DND-41 (cell line): ENCODE data around the gene FYB2.

Experiments
- ATAC-seq: fragments of 200-7000 bp; cut with Tn5 transposase; 3 replicates; pipeline ENCODE4 v1.9.1; 2021; ENCODE audit warnings: low read depth; ENCODE audit not compliant: insufficient read depth
- DNase-seq: peaks from one replicate; pipeline ENCODE4 v3.0.0-alpha.2; 2020
- H2AFZ ChIP-seq: 2 replicates; pipeline ENCODE4 v1.6.0; 2012; ENCODE audit warnings: low read depth, low read length
- H3K27ac ChIP-seq: 2 replicates; pipeline ENCODE4 v1.5.1; 2012; ENCODE audit warnings: low read length, inconsistent platforms
- H3K27me3 ChIP-seq: fragments of 200-600 bp; sonication (generic); 2 replicates; pipeline ENCODE4 v1.6.0; 2012; ENCODE audit warnings: low read length, mild to moderate bottlenecking, inconsistent platforms; ENCODE audit not compliant: insufficient read depth, poor library complexity
- H3K36me3 ChIP-seq: 2 replicates; pipeline ENCODE4 v1.5.1; 2012; ENCODE audit warnings: low read length, inconsistent platforms; ENCODE audit not compliant: insufficient read depth
- H3K4me1 ChIP-seq: 2 replicates; pipeline ENCODE4 v1.5.1; 2012; ENCODE audit warnings: mild to moderate bottlenecking, low read length; ENCODE audit not compliant: insufficient read depth
- H3K4me2 ChIP-seq: 2 replicates; pipeline ENCODE4 v1.6.0; 2012; ENCODE audit warnings: mild to moderate bottlenecking, moderate library complexity, low read length, inconsistent platforms; ENCODE audit not compliant: insufficient read depth
- H3K4me3 ChIP-seq, 2 experiments: fragments of 200-600 bp in 1 of 2; shearing (Covaris generic) in 1 of 2; 2 replicates each; pipeline ENCODE4 v1.5.1; 2012 to 2016; ENCODE audit warnings: inconsistent platforms in 2 of 2, low read length in 2 of 2, mild to moderate bottlenecking in 2 of 2, low read depth in 1 of 2, moderate library complexity in 1 of 2
- H3K79me2 ChIP-seq: 2 replicates; pipeline ENCODE4 v1.6.0; 2012; ENCODE audit warnings: low read length, inconsistent platforms; ENCODE audit not compliant: insufficient read depth
- H3K9ac ChIP-seq: 2 replicates; pipeline ENCODE4 v1.6.0; 2012; ENCODE audit warnings: low read depth, mild to moderate bottlenecking, inconsistent platforms, low read length, moderate library complexity
- H3K9me3 ChIP-seq: 2 replicates; pipeline ENCODE4 v1.5.1; 2012; ENCODE audit warnings: low read length, moderate library complexity, mild to moderate bottlenecking, inconsistent platforms; ENCODE audit not compliant: insufficient read depth, severe bottlenecking
- H4K20me1 ChIP-seq: 2 replicates; pipeline ENCODE4 v1.6.0; 2012; ENCODE audit warnings: low read length; ENCODE audit not compliant: insufficient read depth
- EZH2 ChIP-seq: IDR thresholded peaks from 3 replicates; pipeline ENCODE4 v1.6.1; 2012; ENCODE audit warnings: borderline replicate concordance, low read depth, mild to moderate bottlenecking, moderate library complexity, low read length, inconsistent platforms; ENCODE audit not compliant: severe bottlenecking
- TF ChIP-seq, protein P1 (sequence below): IDR thresholded peaks from 2 replicates; pipeline ENCODE4 v1.5.1; 2012; ENCODE audit warnings: borderline replicate concordance, low read length, moderate library complexity, mild to moderate bottlenecking; ENCODE audit not compliant: poor library complexity, severe bottlenecking; ENCODE audit errors: extremely low read depth

FYB2 gene

GRCh38 chr1:56788588-56788987, 30.6 kb downstream of the FYB2 start:
- Histone ChIP-seq H3K4me2 (no peak overlapping the region), H3K36me3 (no peaks in the 10 kb centered on the region)
- no peak for ATAC-seq

DNA sequence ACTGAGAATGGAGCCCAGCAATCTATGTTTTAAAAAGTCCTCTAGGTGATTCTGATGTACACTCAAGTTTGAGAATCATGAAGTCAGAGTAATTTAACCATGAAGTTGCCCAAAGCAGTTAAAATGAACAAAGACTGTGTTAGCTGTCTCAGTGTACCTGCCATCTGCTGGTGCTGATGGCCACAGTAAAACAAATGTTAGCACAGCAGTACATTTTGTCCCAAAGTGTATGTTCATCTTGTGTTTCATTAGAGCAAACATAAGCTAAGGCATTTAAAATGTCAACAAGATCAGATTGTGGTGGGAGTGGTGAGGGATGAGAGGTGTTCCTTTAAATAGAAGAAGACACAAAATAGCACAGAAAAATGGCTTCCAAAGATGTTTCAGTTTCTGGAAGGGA, 31.1 kb downstream of the FYB2 start:
- Histone ChIP-seq H3K9me3 (no peaks in the 10 kb centered on the region), H3K79me2 (no peaks in the 10 kb centered on the region), H3K4me2 (no peak overlapping the region), H3K36me3 (no peaks in the 10 kb centered on the region), H3K4me1 (no peaks in the 10 kb centered on the region), H3K4me3 (no peak overlapping the region), H3K27ac (no peak overlapping the region), H2AFZ (no peak overlapping the region), H4K20me1 (no peaks in the 10 kb centered on the region), H3K9ac (no peak overlapping the region), H3K27me3 (peaks cover 7% of the 10 kb centered on the region)
- DNase-seq (no peak), ATAC-seq (no peak)
- no peak for TF ChIP-seq EZH2
- TF ChIP-seq, protein P1, sequence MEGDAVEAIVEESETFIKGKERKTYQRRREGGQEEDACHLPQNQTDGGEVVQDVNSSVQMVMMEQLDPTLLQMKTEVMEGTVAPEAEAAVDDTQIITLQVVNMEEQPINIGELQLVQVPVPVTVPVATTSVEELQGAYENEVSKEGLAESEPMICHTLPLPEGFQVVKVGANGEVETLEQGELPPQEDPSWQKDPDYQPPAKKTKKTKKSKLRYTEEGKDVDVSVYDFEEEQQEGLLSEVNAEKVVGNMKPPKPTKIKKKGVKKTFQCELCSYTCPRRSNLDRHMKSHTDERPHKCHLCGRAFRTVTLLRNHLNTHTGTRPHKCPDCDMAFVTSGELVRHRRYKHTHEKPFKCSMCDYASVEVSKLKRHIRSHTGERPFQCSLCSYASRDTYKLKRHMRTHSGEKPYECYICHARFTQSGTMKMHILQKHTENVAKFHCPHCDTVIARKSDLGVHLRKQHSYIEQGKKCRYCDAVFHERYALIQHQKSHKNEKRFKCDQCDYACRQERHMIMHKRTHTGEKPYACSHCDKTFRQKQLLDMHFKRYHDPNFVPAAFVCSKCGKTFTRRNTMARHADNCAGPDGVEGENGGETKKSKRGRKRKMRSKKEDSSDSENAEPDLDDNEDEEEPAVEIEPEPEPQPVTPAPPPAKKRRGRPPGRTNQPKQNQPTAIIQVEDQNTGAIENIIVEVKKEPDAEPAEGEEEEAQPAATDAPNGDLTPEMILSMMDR = no peak

More at GRCh38 chr1:56788588-56788987, 30.6 kb downstream of the FYB2 start:
- no peaks in the 10 kb centered on the region for H3K4me1 ChIP-seq
- no peak overlapping the region for H3K27ac ChIP-seq
- peaks cover 7% of the 10 kb centered on the region for H3K27me3 ChIP-seq
- no peak overlapping the region for H3K4me3 ChIP-seq
- H3K79me2 ChIP-seq = no peaks in the 10 kb centered on the region
- no peaks in the 10 kb centered on the region for H4K20me1 ChIP-seq
- no peak overlapping the region for H2AFZ ChIP-seq
- TF ChIP-seq, protein P1 = no peak
- TF ChIP-seq EZH2 = no peak
- no peaks in the 10 kb centered on the region for H3K9me3 ChIP-seq
- H3K9ac ChIP-seq = no peak overlapping the region
- DNase-seq = no peak

- H2AFZ ChIP-seq = no peak overlapping the region
- no peaks in the 10 kb centered on the region for H3K4me1 ChIP-seq
- H3K27ac ChIP-seq = no peak overlapping the region
- no peaks in the 10 kb centered on the region for H4K20me1 ChIP-seq
- H3K36me3 ChIP-seq = no peaks in the 10 kb centered on the region
- peaks cover 7% of the 10 kb centered on the region for H3K27me3 ChIP-seq
- ATAC-seq (no peak), DNase-seq (no peak)
- TF ChIP-seq, protein P1 = no peak
- TF ChIP-seq EZH2 = no peak
- no peaks in the 10 kb centered on the region for H3K9me3 ChIP-seq
- H3K4me2 ChIP-seq = no peak overlapping the region
- H3K9ac ChIP-seq = no peak overlapping the region
- H3K4me3 ChIP-seq = no peak overlapping the region
- H3K79me2 ChIP-seq = no peaks in the 10 kb centered on the region
These were observed 31.9 kb downstream of the FYB2 start for GRCh38 chr1:56787330-56787729.

DNA sequence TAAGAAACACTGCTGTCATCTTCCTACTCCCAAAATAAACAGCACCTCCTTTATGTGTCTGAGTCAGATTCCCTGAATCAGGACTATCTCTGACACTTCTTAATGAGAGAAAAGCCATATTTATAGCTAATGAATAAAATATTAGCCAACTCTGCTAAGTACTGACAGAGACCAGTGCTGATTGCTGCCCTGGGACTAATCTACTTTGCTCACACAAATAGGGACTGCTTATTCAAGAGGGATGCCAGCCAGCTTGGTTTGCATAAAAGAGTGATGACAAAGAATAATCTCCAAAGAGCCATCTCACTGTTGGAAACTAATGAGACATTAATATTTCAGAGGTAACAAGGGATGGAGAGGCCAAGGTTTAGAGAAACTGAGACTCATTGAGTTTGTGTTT, 36.4 kb downstream of the FYB2 start:
- ATAC-seq (no peak), DNase-seq (no peak)
- Histone ChIP-seq H3K27me3 (peaks cover 7% of the 10 kb centered on the region), H3K9me3 (no peaks in the 10 kb centered on the region), H3K4me3 (no peak overlapping the region), H4K20me1 (no peaks in the 10 kb centered on the region), H2AFZ (no peak overlapping the region), H3K79me2 (no peaks in the 10 kb centered on the region), H3K36me3 (no peaks in the 10 kb centered on the region), H3K9ac (no peak overlapping the region), H3K27ac (no peak overlapping the region), H3K4me1 (no peaks in the 10 kb centered on the region), H3K4me2 (no peak overlapping the region)
- no peak for TF ChIP-seq EZH2
- TF ChIP-seq, protein P1 = no peak
